ENCODE data around the gene GABRB2.
A peak's percentile ranks its signal among the peaks of the same experiment; 100 is the strongest.
"Not testable (repeated sequence)": the region's sequence is repeated elsewhere in the genome, so short reads cannot be mapped to it uniquely, and the experiment has no call there.

The GABRB2 gene

GRCh38 chr5:161385027-161385426 lies 161.5 kb downstream of the GABRB2 start:
- no peak for DNase-seq

DNA sequence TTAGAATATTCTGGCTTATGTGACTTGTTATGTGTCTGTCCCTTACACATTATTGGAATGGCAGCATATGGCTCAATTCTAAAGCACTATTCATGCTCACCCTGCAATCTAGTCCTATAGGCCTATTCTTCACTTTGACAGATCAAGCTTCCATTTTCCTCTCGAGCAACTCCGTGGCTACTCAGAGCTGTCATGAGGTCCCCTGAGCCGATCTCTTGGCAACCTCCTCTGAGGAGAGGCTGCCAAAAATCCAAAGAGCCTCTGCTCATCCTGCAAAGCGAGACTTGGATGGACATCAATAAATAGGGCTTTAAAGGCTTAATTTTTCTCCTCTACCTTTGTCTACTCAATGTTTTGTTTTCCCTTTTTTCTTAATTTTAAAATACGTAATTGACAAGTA lies 163.8 kb downstream of the GABRB2 start:
- no peak for DNase-seq

DNA sequence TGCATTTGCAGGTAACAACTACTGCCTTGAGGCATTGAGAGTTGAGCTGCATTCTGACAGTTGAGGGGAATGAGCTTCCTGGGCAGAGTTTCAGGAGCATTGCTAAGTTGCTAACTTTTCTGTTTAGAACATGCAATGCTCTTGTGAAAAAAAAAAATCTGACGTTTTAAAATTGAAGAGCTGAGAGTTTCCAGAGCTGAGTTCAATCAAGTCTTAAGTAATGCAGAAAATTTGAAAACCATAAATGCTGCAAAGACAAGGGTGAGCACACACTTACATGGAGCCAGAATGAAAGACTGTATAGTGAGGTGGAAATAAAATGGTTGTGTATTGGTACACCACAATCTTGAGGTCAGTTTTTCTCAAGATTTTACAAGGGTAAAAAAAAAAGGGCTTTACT lies 166.0 kb downstream of the GABRB2 start:
- no peak for DNase-seq

GRCh38 chr5:161378701-161379100 lies 167.8 kb downstream of the GABRB2 start:
- DNase-seq: no peak

GRCh38 chr5:161376034-161376433 lies 170.5 kb downstream of the GABRB2 start:
- no peak for DNase-seq

DNA sequence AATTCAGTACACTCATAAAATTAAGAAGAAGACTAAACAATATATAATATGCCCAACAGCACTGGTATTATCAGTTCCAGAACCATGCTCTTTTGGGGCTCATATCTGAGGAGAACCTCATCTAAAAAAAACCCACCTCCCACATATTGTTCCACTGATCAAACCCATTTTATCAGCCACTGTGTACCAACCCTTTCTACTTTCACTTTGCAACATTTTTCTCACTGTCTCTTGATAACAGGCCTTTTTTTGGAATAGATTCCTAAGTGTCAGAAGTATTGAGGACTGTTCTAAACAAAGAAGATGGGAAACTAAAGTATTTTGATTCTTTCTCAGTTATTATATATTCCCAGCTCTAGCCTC lies 173.2 kb downstream of the GABRB2 start:
- DNase-seq: no peak

GRCh38 chr5:161372682-161373344 lies 173.7 kb downstream of the GABRB2 start:
- no peak for DNase-seq

GRCh38 chr5:161369022-161369421 lies 177.5 kb downstream of the GABRB2 start:
- no peak for DNase-seq

- DNase-seq: no peak
Measured at GRCh38 chr5:161358446-161358845, 188.1 kb downstream of the GABRB2 start.

- no peak for DNase-seq
Measured at GRCh38 chr5:161344234-161344633, 202.3 kb downstream of the GABRB2 start.

DNA sequence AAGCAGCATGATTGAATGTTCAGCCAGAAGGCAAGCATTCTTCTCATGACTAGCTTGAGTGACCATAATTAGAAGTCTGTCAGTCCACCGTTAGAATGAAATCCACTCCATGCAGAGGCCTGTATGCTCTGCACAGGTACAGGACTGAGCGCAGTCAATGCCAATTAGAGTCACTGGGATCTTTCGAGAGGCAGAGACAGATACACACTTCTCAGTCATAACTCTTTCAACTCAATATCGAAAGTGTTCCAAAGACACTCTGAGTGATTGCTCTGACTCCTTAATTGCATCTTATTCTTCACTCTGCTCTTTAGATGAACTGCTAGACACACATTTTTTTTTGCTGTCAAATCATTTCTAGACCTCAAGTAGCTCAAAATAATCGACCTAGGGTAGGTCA lies 203.6 kb downstream of the GABRB2 start:
- no peak for DNase-seq

DNA sequence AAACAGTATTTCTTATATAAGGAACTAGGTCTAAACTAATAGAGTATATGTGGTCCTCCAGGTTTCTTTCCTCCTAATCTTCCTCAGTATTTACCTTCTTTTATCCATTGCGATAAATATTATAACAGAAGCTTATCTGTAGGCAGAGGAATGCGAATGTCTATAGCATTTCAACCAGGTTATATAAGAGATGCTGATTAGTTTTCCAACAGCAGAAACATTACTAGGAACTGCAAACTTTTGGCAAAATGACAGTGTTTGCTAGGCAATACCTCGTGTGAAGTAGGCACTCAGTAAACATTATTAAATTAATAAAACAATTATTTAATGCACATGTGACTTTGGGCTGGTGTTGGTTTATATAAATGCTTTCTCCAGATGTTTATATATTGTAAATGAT lies 206.5 kb downstream of the GABRB2 start:
- DNase-seq: no peak

DNA sequence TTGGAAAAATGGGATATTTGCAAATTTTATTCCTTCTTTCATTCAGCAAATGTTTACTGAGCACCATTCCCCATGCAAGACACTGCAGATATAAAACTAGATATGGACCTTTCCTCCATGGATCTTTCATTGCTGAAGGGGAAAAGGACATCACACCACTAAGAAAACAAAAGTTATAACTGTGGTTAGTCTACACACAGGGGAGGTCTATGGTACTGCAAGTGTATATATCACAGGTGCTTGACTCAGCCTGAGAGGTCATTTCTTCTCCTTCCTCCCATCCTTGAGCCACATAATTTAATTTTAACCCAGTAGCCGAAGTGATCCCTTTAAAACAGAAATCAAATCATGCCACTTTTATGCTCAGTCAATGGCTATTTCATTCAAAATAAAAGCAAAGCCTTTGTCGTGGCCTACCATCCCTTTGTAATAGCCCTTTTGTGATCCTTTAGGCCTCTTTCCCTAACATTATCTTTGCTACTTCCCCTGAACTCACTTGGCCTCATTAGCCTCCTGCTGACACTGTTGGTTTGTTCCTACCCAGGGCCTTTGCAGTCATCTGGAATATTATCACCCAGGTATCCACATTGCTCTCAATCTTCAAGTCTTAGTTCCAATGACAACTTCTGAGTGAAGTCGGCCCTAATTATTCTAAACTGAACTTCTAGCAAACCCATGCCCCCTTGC lies 213.2 kb downstream of the GABRB2 start:
- no peak for DNase-seq

- no peak for DNase-seq
Measured at GRCh38 chr5:161332343-161332742, 214.2 kb downstream of the GABRB2 start.

DNA sequence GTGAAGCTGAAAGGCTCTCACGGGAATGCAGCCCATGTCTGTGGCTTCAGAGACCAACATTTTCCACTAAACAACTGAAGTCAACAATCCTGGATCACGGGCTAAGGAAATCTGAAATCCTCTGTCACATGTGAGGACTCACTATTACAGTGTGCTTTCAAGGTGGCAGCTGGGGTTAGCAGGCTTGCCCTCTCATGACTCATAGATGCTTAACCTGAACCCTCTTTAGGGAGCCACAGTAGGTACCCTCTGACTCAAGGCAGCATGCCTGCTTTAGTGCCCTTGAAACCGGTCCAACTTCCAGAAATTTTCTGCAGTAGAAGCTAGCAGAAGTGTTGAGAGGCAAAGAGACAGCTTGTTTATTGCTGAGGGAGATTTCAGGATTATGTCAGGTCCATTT lies 232.5 kb downstream of the GABRB2 start:
- no peak for DNase-seq

- no peak for DNase-seq
Measured at GRCh38 chr5:161312882-161313281, 233.6 kb downstream of the GABRB2 start.

GRCh38 chr5:161311965-161312364 lies 234.6 kb downstream of the GABRB2 start:
- no peak for DNase-seq

GRCh38 chr5:161311146-161311708 lies 235.3 kb downstream of the GABRB2 start:
- no peak for DNase-seq

DNA sequence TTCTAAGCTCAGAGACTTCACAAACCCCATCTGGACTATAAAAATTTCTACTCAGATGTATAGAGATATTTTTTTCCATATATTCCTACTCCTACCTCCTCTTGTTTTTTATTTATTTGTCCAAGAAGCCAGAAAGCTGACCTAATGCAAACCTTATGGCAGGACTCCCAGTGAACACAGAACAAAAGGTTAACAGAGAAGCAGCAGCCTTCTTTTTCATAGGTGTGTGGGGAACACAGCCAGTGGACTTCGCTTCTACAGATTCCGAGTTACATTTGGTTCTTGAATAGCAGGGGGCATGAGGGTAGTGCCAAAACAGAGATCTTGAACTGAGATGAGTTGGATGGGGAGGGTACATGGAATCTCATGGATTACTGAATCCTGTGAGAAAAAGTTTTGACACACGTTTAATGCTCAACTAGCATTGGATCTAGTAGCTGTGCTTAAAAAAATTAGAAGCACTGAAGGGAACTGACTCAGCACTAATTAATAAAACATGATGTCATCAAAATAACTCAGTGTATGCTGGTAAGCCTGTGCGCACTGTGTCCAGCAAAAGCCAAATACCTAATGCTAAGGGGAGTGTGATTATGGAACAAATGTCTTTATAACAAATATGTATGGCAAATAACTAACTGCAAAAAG lies 240.1 kb downstream of the GABRB2 start:
- no peak for DNase-seq

DNA sequence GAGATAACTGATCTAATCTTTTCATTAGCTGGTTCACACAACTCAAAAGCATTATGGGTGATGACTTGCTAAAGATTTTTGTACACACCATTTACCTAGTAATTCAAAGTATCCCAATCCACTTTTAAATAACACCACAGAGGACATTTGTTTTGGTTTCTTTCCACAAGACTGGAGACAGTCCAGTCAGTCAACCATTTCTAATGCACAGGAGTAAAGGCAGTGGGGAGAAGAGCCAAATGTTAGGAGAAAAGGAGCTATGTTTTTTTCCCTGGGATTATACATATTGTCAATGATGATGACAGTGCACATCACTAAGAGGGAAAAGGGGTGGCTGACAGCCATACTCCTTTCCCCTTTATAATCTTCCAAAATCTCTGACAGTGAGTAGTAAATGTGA lies 240.9 kb downstream of the GABRB2 start:
- DNase-seq: no peak

DNA sequence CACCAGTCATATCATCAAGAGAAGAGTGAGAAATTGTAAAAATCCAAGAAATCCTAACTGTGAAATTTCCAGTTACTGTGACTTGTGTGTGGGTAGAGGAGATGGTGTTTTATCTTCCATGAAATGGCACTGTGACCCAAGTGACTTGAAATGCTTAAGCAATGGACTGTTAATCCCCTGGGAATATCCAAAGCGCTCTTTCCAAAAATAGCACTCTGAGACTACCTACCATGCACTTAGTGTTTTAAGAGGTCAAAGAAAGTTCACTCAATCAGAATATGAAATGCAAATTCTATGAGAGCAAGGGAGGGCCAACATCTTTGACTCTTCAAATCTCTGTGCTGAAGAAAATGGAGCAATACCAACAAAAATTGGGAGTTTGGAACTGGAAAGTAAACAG lies 244.0 kb downstream of the GABRB2 start:
- DNase-seq: peak in 1 of 2 donors; percentile 1

DNA sequence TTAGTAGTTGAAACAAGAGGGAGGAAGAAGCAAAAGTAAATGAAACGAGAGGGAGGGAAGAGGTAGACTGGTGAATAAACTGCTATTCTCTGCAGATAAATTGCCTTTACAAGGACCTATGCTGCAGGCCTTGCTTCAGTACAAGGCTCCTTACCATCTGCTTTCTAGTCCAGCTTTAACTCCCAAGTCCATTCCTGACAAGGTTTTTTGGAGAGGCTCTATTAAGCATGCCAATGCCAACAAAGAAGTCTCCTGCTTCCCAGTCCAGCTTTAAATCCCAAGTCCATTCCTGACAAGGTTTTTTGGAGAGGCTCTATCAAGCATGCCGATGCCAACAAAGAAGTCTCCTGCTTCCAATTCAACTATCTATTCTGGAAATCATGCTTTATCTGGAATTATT lies 244.9 kb downstream of the GABRB2 start:
- no peak for DNase-seq

DNA sequence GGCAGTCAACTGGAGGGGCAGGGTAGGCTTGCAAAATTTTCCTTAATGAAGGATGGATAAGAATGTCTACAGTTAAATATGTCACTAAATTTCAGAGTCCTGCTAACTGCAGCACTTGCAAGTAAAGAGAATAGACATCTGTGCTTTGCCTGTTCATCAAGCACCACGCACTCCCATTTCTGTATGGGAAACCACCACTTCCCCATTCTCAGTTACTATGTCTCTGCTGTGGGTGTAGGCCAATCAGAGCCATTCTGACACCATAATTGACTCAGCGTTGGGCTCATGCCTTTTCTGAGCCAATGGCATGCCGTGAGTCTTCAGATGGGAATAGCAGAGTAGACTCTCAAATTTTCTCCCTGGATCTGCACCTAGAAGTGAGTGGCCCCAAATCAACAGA lies 247.5 kb downstream of the GABRB2 start:
- peak; percentile 1 to 5 for DNase-seq

DNA sequence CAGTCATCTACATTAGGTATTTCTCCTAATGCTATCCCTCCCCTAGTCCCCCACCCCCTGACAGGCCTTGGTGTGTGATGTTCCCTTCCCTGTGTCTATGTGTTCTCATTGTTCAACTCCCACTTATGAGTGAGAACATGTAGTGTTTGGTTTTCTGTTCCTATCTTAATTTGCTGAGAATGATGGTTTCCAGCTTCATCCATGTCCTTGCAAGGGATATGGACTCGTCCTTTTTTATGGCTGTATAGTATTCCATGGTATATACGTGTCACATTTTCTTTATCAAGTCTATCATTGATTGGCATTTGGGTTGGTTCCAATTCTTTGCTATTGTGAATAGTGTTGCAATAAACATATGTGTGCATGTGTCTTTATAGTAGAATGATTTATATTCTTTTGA lies 249.1 kb downstream of the GABRB2 start:
- not testable (repeated sequence) for DNase-seq

Measured in inflammatory macrophage treated with lipopolysaccharide for 1 hour (primary cell).